Upper lobe of left lung (tissue), 6 donors: ENCODE results near the gene MAP1S. TPM values are rescaled to one million over a fixed set of nuclear protein-coding genes. Genes with fewer than 3 reads are reported as not detected.

Experiments
- ATAC-seq, 2 donors: fragments of 200-7000 bp; cut with Tn5 transposase; one replicate each; pipeline ENCODE4 v1.9.1; 2022; ENCODE audit warnings: mild to moderate bottlenecking in 2 of 2, moderate library complexity in 2 of 2; ENCODE audit not compliant: low FRiP score in 2 of 2
- DNase-seq, 2 donors: peaks; one replicate each; pipeline ENCODE4 v3.0.0-alpha.2; 2019 to 2020
- H3K27ac ChIP-seq, 4 donors: fragments of 200-600 bp; sonication (generic); one replicate each; pipeline ENCODE4 v1.5.1; 2016 to 2019
- H3K27me3 ChIP-seq, 4 donors: fragments of 200-600 bp; sonication (generic); one replicate each; pipeline ENCODE4 v1.5.1; 2017 to 2019
- H3K36me3 ChIP-seq, 4 donors: fragments of 200-600 bp; sonication (generic); one replicate each; pipeline ENCODE4 v1.5.1; 2016 to 2019
- H3K4me1 ChIP-seq, 4 donors: fragments of 200-600 bp; sonication (generic); one replicate each; pipeline ENCODE4 v1.5.1; 2018 to 2019
- H3K4me3 ChIP-seq, 4 donors: fragments of 200-600 bp; sonication (generic); one replicate each; pipeline ENCODE4 v1.5.1; 2017 to 2019; ENCODE audit warnings: mild to moderate bottlenecking in 2 of 4, moderate library complexity in 1 of 4
- H3K9me3 ChIP-seq, 4 donors: fragments of 200-600 bp; sonication (generic); one replicate each; pipeline ENCODE4 v1.5.1; 2018 to 2019
- EP300 ChIP-seq, 4 donors: sonication (generic); formaldehyde crosslinking; IDR thresholded peaks; one replicate each; pipeline ENCODE4 v1.5.1; 2017; ENCODE audit warnings: antibody characterized with exemption in 4 of 4, control low read depth in 2 of 4
- POLR2A ChIP-seq, 4 donors: fragments of 450-650 bp; IDR thresholded peaks; one replicate each; pipeline ENCODE4 v1.5.1; 2016 to 2017; ENCODE audit warnings: antibody characterized with exemption in 4 of 4, mild to moderate bottlenecking in 2 of 4
- POLR2AphosphoS5 ChIP-seq, 2 donors: sonication (generic); formaldehyde crosslinking; IDR thresholded peaks; one replicate each; pipeline ENCODE4 v1.5.1; 2017; ENCODE audit warnings: antibody characterized with exemption in 2 of 2
- WGBS, 2 donors: methylation state at CpG; one replicate each; pipeline ENCODE4 v1.1.5; 2017 to 2018; 5-methylcytosine and 5-hydroxymethylcytosine counted together
- total RNA-seq, 6 donors: library from RNA; depleted of rRNA in 4 of 6; stranded (reverse); fragments of >200 nt in 4 of 6; gene quantifications; one replicate each; pipeline versions ENCODE4 v1.1.0 to v1.2.1, GENCODE V29; 2016 to 2021
- TF ChIP-seq, protein P1 (sequence below), 6 experiments: fragments of 450-650 bp in 4 of 6; fragments of 200-600 bp in 2 of 6; sonication (generic) in 2 of 6; IDR thresholded peaks; one replicate each; pipeline ENCODE4 v1.5.1; 2016 to 2019; ENCODE audit warnings: antibody characterized with exemption in 6 of 6
- donor health status: DM: no; HTN: no; CAD: no; lungs with moderate emphysema.
- donor health status: DM: no; HTN: yes; CAD: no; lungs with severe emphysema.

MAP1S gene
- total RNA-seq, 6 donors from 2014 or later, result 23.6 to 87.9 (median 63.7) TPM

DNA sequence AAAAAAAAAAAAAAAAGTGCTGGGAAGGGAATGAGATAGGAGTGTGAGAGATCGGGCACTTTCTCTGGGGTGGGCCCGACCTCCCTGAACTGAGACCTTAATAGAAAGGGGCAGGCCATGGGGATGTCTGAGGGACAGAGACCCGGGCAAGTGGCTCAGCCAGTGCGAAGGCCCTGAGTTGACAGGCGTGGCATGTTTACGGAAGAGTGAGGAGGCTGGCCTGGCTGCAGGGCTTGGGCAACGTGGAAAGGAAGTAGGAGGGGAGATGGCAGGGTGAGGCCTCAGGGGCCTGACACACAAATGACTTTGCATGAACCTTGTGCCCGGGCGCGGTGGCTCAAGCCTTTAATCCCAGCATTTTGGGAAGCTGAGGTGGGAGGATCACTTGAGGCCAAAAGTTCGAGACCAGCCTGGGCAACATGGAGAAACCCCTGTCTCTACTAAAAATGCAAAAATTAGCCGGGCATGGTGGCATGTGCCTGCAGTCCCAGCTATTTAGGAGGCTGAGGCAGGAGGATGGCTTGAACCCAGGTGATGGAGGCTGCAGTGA, 45.9 kb downstream of the MAP1S start:
- Histone ChIP-seq H3K36me3 (peaks cover 0 to 1% (median 0%) of the 10 kb centered on the region in 4 donors), H3K27ac (peak overlapping the region in 3 of 4 donors; percentile 10 to 85 (median 61)), H3K9me3 (no peaks in the 10 kb centered on the region), H3K4me3 (no peak overlapping the region), H3K27me3 (no peaks in the 10 kb centered on the region), H3K4me1 (peaks cover 7 to 20% (median 9%) of the 10 kb centered on the region in 4 donors)
- TF ChIP-seq POLR2AphosphoS5 (IDR thresholded peaks at IDR 0.05) (peak; percentile 30 to 61), POLR2A (IDR thresholded peaks at IDR 0.05) (peak in 1 of 4 donors; percentile 33), EP300 (IDR thresholded peaks at IDR 0.05) (no peak)
- TF ChIP-seq, protein P1, sequence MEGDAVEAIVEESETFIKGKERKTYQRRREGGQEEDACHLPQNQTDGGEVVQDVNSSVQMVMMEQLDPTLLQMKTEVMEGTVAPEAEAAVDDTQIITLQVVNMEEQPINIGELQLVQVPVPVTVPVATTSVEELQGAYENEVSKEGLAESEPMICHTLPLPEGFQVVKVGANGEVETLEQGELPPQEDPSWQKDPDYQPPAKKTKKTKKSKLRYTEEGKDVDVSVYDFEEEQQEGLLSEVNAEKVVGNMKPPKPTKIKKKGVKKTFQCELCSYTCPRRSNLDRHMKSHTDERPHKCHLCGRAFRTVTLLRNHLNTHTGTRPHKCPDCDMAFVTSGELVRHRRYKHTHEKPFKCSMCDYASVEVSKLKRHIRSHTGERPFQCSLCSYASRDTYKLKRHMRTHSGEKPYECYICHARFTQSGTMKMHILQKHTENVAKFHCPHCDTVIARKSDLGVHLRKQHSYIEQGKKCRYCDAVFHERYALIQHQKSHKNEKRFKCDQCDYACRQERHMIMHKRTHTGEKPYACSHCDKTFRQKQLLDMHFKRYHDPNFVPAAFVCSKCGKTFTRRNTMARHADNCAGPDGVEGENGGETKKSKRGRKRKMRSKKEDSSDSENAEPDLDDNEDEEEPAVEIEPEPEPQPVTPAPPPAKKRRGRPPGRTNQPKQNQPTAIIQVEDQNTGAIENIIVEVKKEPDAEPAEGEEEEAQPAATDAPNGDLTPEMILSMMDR (IDR thresholded peaks at IDR 0.05), result no peak
- peak; percentile 78 to 88 for ATAC-seq
- 32 to 49% methylated on average over 12 of the region's 12 CpGs for WGBS, 2 donors
- DNase-seq, result peak in 1 of 2 donors; percentile 89

DNA sequence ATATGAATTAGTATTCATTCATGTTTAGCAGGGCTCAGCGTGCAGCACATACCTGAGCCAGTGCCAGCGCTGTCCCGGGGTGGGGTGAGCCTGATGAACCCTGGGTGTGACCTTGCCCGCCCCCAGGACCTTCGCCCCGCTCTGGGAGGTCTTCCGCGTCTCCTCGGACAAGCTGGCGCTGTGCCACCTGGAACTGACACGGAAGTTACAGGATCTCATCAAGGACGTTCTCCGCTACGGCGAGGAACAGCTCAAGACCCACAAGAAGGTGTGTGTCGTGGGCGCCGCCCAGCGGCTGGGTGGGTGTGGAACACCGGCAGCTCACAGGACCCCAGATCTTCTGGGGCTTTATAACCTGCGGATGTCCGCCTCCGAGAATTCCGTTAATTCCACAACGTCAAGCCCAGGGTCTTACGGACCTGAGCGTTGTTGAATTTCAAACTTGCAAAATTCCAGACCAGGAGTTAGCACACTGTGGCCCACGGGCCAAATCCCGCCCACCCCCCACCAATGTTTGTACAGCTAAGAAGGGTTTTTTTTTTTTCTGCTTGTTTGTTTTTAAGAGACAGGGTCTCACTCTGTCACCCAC, 47.4 kb downstream of the MAP1S start:
- peak; percentile 80 to 84 for ATAC-seq
- 36 to 38% methylated on average over 23 to 25 of the region's 29 CpGs for WGBS, 2 donors

DNA sequence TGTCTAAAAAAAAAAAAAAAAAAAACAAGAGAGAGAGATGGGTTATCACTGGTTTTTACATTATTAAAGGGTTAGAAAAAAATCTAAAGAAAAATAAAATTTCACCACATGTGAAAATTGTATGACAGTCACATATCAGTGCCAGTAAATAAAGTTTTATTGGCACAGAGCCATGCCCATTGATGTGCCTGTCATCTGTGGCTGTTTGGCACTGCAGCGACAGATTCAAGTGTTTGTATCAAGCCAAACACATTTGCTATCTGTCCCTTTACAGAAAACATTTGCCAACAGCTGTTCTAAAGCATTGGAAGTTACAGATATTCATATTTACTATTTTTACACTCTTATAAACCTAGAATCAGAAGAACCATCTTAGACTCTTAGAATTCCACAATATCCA, 48.3 kb downstream of the MAP1S start:
- no peaks in the 10 kb centered on the region for H3K9me3 ChIP-seq
- H3K27me3 ChIP-seq, result no peaks in the 10 kb centered on the region
- no peak overlapping the region for H3K27ac ChIP-seq
- H3K4me3 ChIP-seq, result no peak overlapping the region
- ATAC-seq, result no peak
- no peak for DNase-seq
- H3K36me3 ChIP-seq, result peaks cover 0 to 4% (median 0%) of the 10 kb centered on the region in 4 donors
- H3K4me1 ChIP-seq, result peaks cover 7 to 20% (median 9%) of the 10 kb centered on the region in 4 donors
- 42 to 54% methylated on average over 1 of the region's 1 CpG for WGBS, 2 donors
- TF ChIP-seq, protein P1 (IDR thresholded peaks at IDR 0.05), result no peak
- TF ChIP-seq EP300 (IDR thresholded peaks at IDR 0.05) (no peak), POLR2AphosphoS5 (IDR thresholded peaks at IDR 0.05) (no peak), POLR2A (IDR thresholded peaks at IDR 0.05) (no peak)

More for the DNA sequence above, 47.4 kb downstream of the MAP1S start:
- TF ChIP-seq EP300 (IDR thresholded peaks at IDR 0.05), result no peak
- TF ChIP-seq POLR2A (IDR thresholded peaks at IDR 0.05), result no peak
- TF ChIP-seq POLR2AphosphoS5 (IDR thresholded peaks at IDR 0.05), result peak in 1 of 2 donors; percentile 42
- TF ChIP-seq, protein P1 (IDR thresholded peaks at IDR 0.05), result peak; percentile 83 to 89 (median 84)
- Histone ChIP-seq H3K27ac (peak overlapping the region in 1 of 4 donors; percentile 9), H3K27me3 (no peaks in the 10 kb centered on the region), H3K4me1 (peaks cover 7 to 20% (median 9%) of the 10 kb centered on the region in 4 donors), H3K4me3 (peak overlapping the region in 1 of 4 donors; percentile 22), H3K36me3 (peaks cover 0 to 4% (median 0%) of the 10 kb centered on the region in 4 donors), H3K9me3 (no peaks in the 10 kb centered on the region)
- peak; percentile 88 to 95 for DNase-seq

DNA sequence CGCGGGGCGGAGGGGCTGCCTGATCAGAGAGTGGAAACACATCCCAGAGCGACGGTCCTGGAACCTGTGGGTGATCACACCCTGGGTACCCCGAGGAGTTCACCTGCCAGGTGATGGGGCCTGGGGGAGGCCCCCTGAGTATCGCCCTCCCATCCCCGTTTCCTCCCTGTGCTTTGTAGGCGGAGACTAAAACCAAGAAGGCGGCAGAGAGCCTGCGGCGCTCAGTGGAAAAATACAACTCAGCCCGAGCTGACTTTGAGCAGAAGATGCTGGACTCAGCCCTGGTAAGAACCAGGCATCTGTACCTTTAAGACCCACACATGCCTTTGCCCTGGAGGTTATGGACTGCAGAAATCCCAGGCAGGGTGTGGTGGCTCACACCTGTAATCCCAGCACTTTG, 51.3 kb downstream of the MAP1S start:
- 84 to 85% methylated on average over 12 to 13 of the region's 13 CpGs for WGBS, 2 donors
- Histone ChIP-seq H3K36me3 (peaks cover 0 to 4% (median 0%) of the 10 kb centered on the region in 4 donors), H3K27ac (no peak overlapping the region), H3K9me3 (no peaks in the 10 kb centered on the region), H3K4me3 (no peak overlapping the region), H3K27me3 (no peaks in the 10 kb centered on the region), H3K4me1 (peaks cover 7 to 12% (median 9%) of the 10 kb centered on the region in 4 donors)
- DNase-seq, result no peak
- TF ChIP-seq EP300 (IDR thresholded peaks at IDR 0.05) (no peak), POLR2A (IDR thresholded peaks at IDR 0.05) (no peak), POLR2AphosphoS5 (IDR thresholded peaks at IDR 0.05) (no peak)
- TF ChIP-seq, protein P1 (IDR thresholded peaks at IDR 0.05), result no peak
- no peak for ATAC-seq
